ENCODE measurements around the gene SPG11.

Gene SPG11

GRCh38 chr15:44623178-44623577 lies 40.3 kb downstream of the SPG11 start:
- ATAC-seq = peak; percentile 49
- DNase-seq = no peak

GRCh38 chr15:44620081-44620480 lies 43.4 kb downstream of the SPG11 start:
- no peak for DNase-seq
- ATAC-seq = no peak

GRCh38 chr15:44616974-44617373 lies 46.5 kb downstream of the SPG11 start:
- DNase-seq (no peak), ATAC-seq (no peak)

- no peak for ATAC-seq
Observed at GRCh38 chr15:44606740-44607139, 56.7 kb downstream of the SPG11 start.

GRCh38 chr15:44603126-44603525 lies 60.3 kb downstream of the SPG11 start:
- ATAC-seq (no peak), DNase-seq (no peak)

More at GRCh38 chr15:44606740-44607139, 56.7 kb downstream of the SPG11 start:
- no peak for DNase-seq

- ATAC-seq (no peak), DNase-seq (no peak)
Observed at GRCh38 chr15:44598892-44599291, 64.6 kb downstream of the SPG11 start.

- ATAC-seq (no peak), DNase-seq (no peak)
Observed at GRCh38 chr15:44598066-44598465, 65.4 kb downstream of the SPG11 start.

- ATAC-seq (no peak), DNase-seq (no peak)
Observed at GRCh38 chr15:44596511-44597010, 66.9 kb downstream of the SPG11 start.

- peak; percentile 33 for ATAC-seq
- no peak for DNase-seq
Observed at GRCh38 chr15:44595656-44596510, 67.6 kb downstream of the SPG11 start.

- ATAC-seq = no peak
Observed at GRCh38 chr15:44595246-44595645, 68.2 kb downstream of the SPG11 start.

GRCh38 chr15:44593042-44593736 lies 70.3 kb downstream of the SPG11 start:
- ATAC-seq = peak; percentile 77

More at GRCh38 chr15:44595246-44595645, 68.2 kb downstream of the SPG11 start:
- DNase-seq = no peak

GRCh38 chr15:44591326-44591725 lies 72.1 kb downstream of the SPG11 start:
- DNase-seq (no peak), ATAC-seq (no peak)

More at GRCh38 chr15:44593042-44593736, 70.3 kb downstream of the SPG11 start:
- DNase-seq = no peak

GRCh38 chr15:44588541-44588940 lies 74.9 kb downstream of the SPG11 start:
- DNase-seq (no peak), ATAC-seq (no peak)

GRCh38 chr15:44585633-44586032 lies 77.8 kb downstream of the SPG11 start:
- DNase-seq (no peak), ATAC-seq (no peak)

- ATAC-seq = peak; percentile 93
- DNase-seq = peak; percentile 58
Observed at GRCh38 chr15:44584162-44584749, 79.2 kb downstream of the SPG11 start.

GRCh38 chr15:44580105-44580504 lies 83.4 kb downstream of the SPG11 start:
- DNase-seq (no peak), ATAC-seq (no peak)

- no peak for ATAC-seq
- DNase-seq = no peak
Observed at GRCh38 chr15:44574734-44575133, 88.7 kb downstream of the SPG11 start.

GRCh38 chr15:44573386-44573785 lies 90.1 kb downstream of the SPG11 start:
- ATAC-seq (no peak), DNase-seq (no peak)

GRCh38 chr15:44570361-44570760 lies 93.1 kb downstream of the SPG11 start:
- no peak for DNase-seq
- ATAC-seq = no peak

GRCh38 chr15:44569316-44569715 lies 94.1 kb downstream of the SPG11 start:
- ATAC-seq (no peak), DNase-seq (no peak)

GRCh38 chr15:44568338-44568737 lies 95.1 kb downstream of the SPG11 start:
- no peak for ATAC-seq
- DNase-seq = no peak

- DNase-seq (no peak), ATAC-seq (no peak)
Observed at GRCh38 chr15:44566155-44566540, 97.3 kb downstream of the SPG11 start.
